Endothelial cell of umbilical vein (primary cell): ENCODE data around the gene CD55. TPM values are rescaled to one million over a fixed set of nuclear protein-coding genes. Genes with fewer than 3 reads are reported as not detected.

Source experiments
- BruUV-seq: library from RNA; stranded (reverse); fragments of 400-500 nt; replicated peaks from 2 replicates; lab custom pipeline; 2021; lab: Mats Ljungman, UMichigan
- CTCF ChIA-PET: fragments of 300-600, 350-600 bp; sonication (Branson Sonifier 250); formaldehyde crosslinking; loops from one replicate; lab custom pipeline; 2021; ENCODE audit warnings: antibody characterized with exemption, inconsistent platforms; lab: Charles Lee
- POLR2A ChIA-PET: fragments of 300-600, 350-600 bp; sonication (Branson Sonifier 250); formaldehyde crosslinking; loops from one replicate; lab custom pipeline; 2021; ENCODE audit warnings: antibody characterized with exemption, inconsistent platforms; lab: Charles Lee
- DNase-seq: peaks from one replicate; pipeline ENCODE4 v3.0.0-alpha.2; 2011; ENCODE audit warnings: low read depth, low spot score
- FAIRE-seq: peaks from 2 replicates; lab custom pipeline; 2011; peaks lifted over from hg19 to GRCh38; lab: Jason Lieb, UNC
- H2AFZ ChIP-seq: 2 replicates; pipeline ENCODE4 v1.6.0; 2012; ENCODE audit warnings: low read depth, low read length, control low read depth, inconsistent platforms
- H3K27ac ChIP-seq: 2 replicates; pipeline ENCODE4 v1.5.1; 2011; ENCODE audit warnings: low read depth, mild to moderate bottlenecking, control low read depth, low read length, moderate library complexity; ENCODE audit not compliant: insufficient read depth
- H3K27me3 ChIP-seq, 2 experiments: 2 replicates each; pipeline versions ENCODE4 v1.6.0 to v1.6.1; 2011; ENCODE audit warnings: low read length in 2 of 2, mixed read lengths in 1 of 2; ENCODE audit not compliant: control insufficient read depth in 2 of 2, insufficient read depth in 2 of 2
- H3K36me3 ChIP-seq, 2 experiments: 2 replicates in 1 of 2; 3 replicates in 1 of 2; pipeline ENCODE4 v1.5.1; 2011; ENCODE audit warnings: low read length in 2 of 2, mild to moderate bottlenecking in 1 of 2, moderate library complexity in 1 of 2; ENCODE audit not compliant: control insufficient read depth in 2 of 2, insufficient read depth in 2 of 2; ENCODE audit errors: extremely low read depth in 1 of 2
- H3K4me1 ChIP-seq: 3 replicates; pipeline ENCODE4 v1.5.1; 2011; ENCODE audit warnings: mild to moderate bottlenecking, low read length; ENCODE audit not compliant: control insufficient read depth, insufficient read depth; ENCODE audit errors: extremely low read depth
- H3K4me2 ChIP-seq: 2 replicates; pipeline ENCODE4 v1.6.1; 2011; ENCODE audit warnings: low read length, control low read depth, mixed read lengths; ENCODE audit not compliant: insufficient read depth
- H3K4me3 ChIP-seq, 3 experiments: fragments of 200-600 bp in 1 of 3; sonication (generic), shearing (Covaris generic) in 1 of 3; replicated peaks in 1 of 3; 2 replicates each; pipeline ENCODE4 v1.5.1; 2011 to 2016; ENCODE audit warnings: control low read depth in 3 of 3, low read length in 3 of 3, mild to moderate bottlenecking in 2 of 3, inconsistent platforms in 1 of 3, low read depth in 1 of 3, moderate library complexity in 1 of 3; ENCODE audit not compliant: insufficient read depth in 1 of 3
- H3K79me2 ChIP-seq: 2 replicates; pipeline ENCODE4 v1.6.0; 2012; ENCODE audit warnings: low read length, inconsistent platforms; ENCODE audit not compliant: control insufficient read depth, insufficient read depth
- H3K9ac ChIP-seq: replicated peaks from 2 replicates; pipeline ENCODE3; 2011; ENCODE audit warnings: low read length, control low read depth; ENCODE audit not compliant: insufficient read depth; ENCODE audit errors: extremely low read depth
- H3K9me1 ChIP-seq: replicated peaks from 3 replicates; pipeline ENCODE4 v1.6.0; 2011; ENCODE audit warnings: mild to moderate bottlenecking, low read length; ENCODE audit not compliant: control insufficient read depth, insufficient read depth; ENCODE audit errors: extremely low read depth
- H3K9me3 ChIP-seq: replicated peaks from 2 replicates; pipeline ENCODE4 v1.5.1; 2012; ENCODE audit warnings: low read length, inconsistent platforms; ENCODE audit not compliant: control insufficient read depth, insufficient read depth
- H4K20me1 ChIP-seq: replicated peaks from 2 replicates; pipeline ENCODE3; 2011; ENCODE audit warnings: mild to moderate bottlenecking, low read length; ENCODE audit not compliant: control insufficient read depth, insufficient read depth; ENCODE audit errors: extremely low read depth
- CTCF ChIP-seq, 2 donors: IDR thresholded peaks; 1 replicate in 1 of 2; 2 replicates in 1 of 2; pipeline ENCODE4 v1.5.1; 2011; ENCODE audit warnings: low read length in 2 of 2, mild to moderate bottlenecking in 2 of 2, moderate library complexity in 2 of 2, control low read depth in 1 of 2, inconsistent platforms in 1 of 2, low read depth in 1 of 2; ENCODE audit not compliant: insufficient read depth in 1 of 2; ENCODE audit errors: extremely low read depth in 1 of 2
- EZH2 ChIP-seq: IDR thresholded peaks from 2 replicates; pipeline ENCODE4 v1.6.1; 2012; ENCODE audit warnings: borderline replicate concordance, low read depth, mild to moderate bottlenecking, moderate library complexity, low read length, inconsistent platforms; ENCODE audit not compliant: severe bottlenecking
- FOS ChIP-seq: IDR thresholded peaks from 2 replicates; pipeline ENCODE4 v1.6.1; 2011; ENCODE audit warnings: mild to moderate bottlenecking, low read length, moderate library complexity, borderline replicate concordance; ENCODE audit not compliant: insufficient read depth
- GATA2 ChIP-seq: IDR thresholded peaks from 2 replicates; pipeline ENCODE4 v1.7.0; 2011; ENCODE audit warnings: low read depth, mild to moderate bottlenecking, moderate library complexity, mixed read lengths, low read length; ENCODE audit not compliant: insufficient read length, insufficient read depth
- MAX ChIP-seq: IDR thresholded peaks from 2 replicates; pipeline ENCODE4 v1.6.1; 2011; ENCODE audit not compliant: insufficient read depth, insufficient read length
- MYC ChIP-seq: IDR thresholded peaks from one replicate; pipeline ENCODE4 v1.6.1; 2011; ENCODE audit warnings: mild to moderate bottlenecking, low read depth, low read length
- POLR2A ChIP-seq: IDR thresholded peaks from 2 replicates; pipeline ENCODE4 v1.6.1; 2012; ENCODE audit warnings: low read depth, mild to moderate bottlenecking, control low read depth, low read length
- POLR2AphosphoS5 ChIP-seq: IDR thresholded peaks from 2 replicates; pipeline ENCODE4 v1.6.1; 2012; ENCODE audit warnings: low read depth, mild to moderate bottlenecking, control low read depth, low read length, moderate library complexity; ENCODE audit not compliant: insufficient read depth
- dilution Hi-C: fragments of 300-500 bp; cut with MboI; formaldehyde crosslinking; loops from one replicate; pipeline ENCODE4 v1.15.0; 2019; ENCODE audit warnings: low sequenced_read_pairs; ENCODE audit not compliant: extremely low pct_ligation_motif_present
- intact Hi-C: fragments of 100-400 bp; cut with micrococcal nuclease; formaldehyde crosslinking; loops from one replicate; pipeline ENCODE4 v1.10.0; 2022
- polyA plus RNA-seq, 4 experiments: library from polyadenylated mRNA; depleted of rRNA in 3 of 4; stranded (reverse) in 3 of 4; unstranded in 1 of 4; fragments of >200 nt; gene quantifications; 2 replicates each; pipeline versions ENCODE4 v1.2.1 to v1.2.3, GENCODE V29; 2011 to 2012; ENCODE audit warnings: missing spikeins in 1 of 4
- total RNA-seq: library from RNA; stranded (reverse); gene quantifications from 2 replicates; pipeline ENCODE4 v1.2.3, GENCODE V29; 2021

CD55 gene
- total and polyA plus RNA-seq, 2 donors (not counting 3 experiments of a cell fraction or from before 2014, with no cell fraction given), result 111 to 179 TPM

- no TSS peak for BruUV-seq
- Histone ChIP-seq H3K9me3 (no peaks in the 10 kb centered on the region), H3K79me2 (no peaks in the 10 kb centered on the region), H3K4me1 (peaks cover 5% of the 10 kb centered on the region), H3K9ac (no peak overlapping the region), H2AFZ (no peak overlapping the region), H3K4me3 (no peak overlapping the region), H3K4me2 (no peak overlapping the region), H4K20me1 (no peaks in the 10 kb centered on the region), H3K9me1 (no peaks in the 10 kb centered on the region), H3K27ac (no peak overlapping the region), H3K27me3 (peaks cover 6 to 9% of the 10 kb centered on the region in 2 experiments), H3K36me3 (no peaks in the 10 kb centered on the region)
- ChIA-PET CTCF (interaction anchor here (0.5 to 6.6 kb wide), 72 partner anchors 8 to 492 kb away, joined by 3 to 181 read pairs (median 4); partner anchors contain the start of genes C4BPB, CD55, PFKFB2 and YOD1), POLR2A (no interaction called here)
- FAIRE-seq (peak; percentile 82), DNase-seq (peak; percentile 70)
- TF ChIP-seq MYC (no peak), GATA2 (no peak), POLR2AphosphoS5 (no peak), FOS (no peak), CTCF (IDR thresholded peaks at IDR 0.05; ENCODE audit: extremely low read depth in 1 of 2, insufficient read depth in 1 of 2, low read depth in 1 of 2, low read length in 2 of 2) (peak; percentile 49 to 55), EZH2 (no peak), MAX (no peak), POLR2A (no peak)
- intact Hi-C loops (loop anchor here (1.0 to 2.0 kb wide), 8 partner anchors 84 to 470 kb away; partner anchors contain the start of gene CD55), dilution Hi-C loops (no loop called here)
Observed at GRCh38 chr1:207404849-207405525, 83.5 kb downstream of the CD55 start.
